Activated naive CD4-positive, alpha-beta T cell treated with anti-CD3 and anti-CD28 coated beads, Interleukin-2, amount 10 ng/mL, durations not matched to agents 7 days and 5 days (primary cell): ENCODE results near the gene UBE2V1.

Experiments used
- CTCF ChIA-PET: fragments of 350-600 bp; sonication (Branson Sonifier 250); formaldehyde crosslinking; loops from one replicate; lab custom pipeline; 2021; ENCODE audit warnings: antibody characterized with exemption; lab: Charles Lee
- DNase-seq: peaks from one replicate; pipeline ENCODE4 v3.0.0-alpha.2; 2020
- H3K27ac Mint-ChIP-seq: one replicate; pipeline ENCODE4 v1.8.0; 2021; ENCODE audit warnings: mild to moderate bottlenecking, moderate library complexity, mixed read lengths
- H3K27me3 Mint-ChIP-seq: one replicate; pipeline ENCODE4 v1.8.0; 2021; ENCODE audit warnings: mild to moderate bottlenecking, mixed read lengths
- H3K36me3 Mint-ChIP-seq: one replicate; pipeline ENCODE4 v1.8.0; 2021; ENCODE audit warnings: mixed read lengths
- H3K4me1 Mint-ChIP-seq: one replicate; pipeline ENCODE4 v1.8.0; 2021; ENCODE audit warnings: mixed read lengths
- H3K4me3 Mint-ChIP-seq: one replicate; pipeline ENCODE4 v1.8.0; 2021; ENCODE audit warnings: mild to moderate bottlenecking, moderate library complexity, mixed read lengths
- H3K9me3 Mint-ChIP-seq: one replicate; pipeline ENCODE4 v1.8.0; 2021; ENCODE audit warnings: mixed read lengths

UBE2V1 gene

DNA sequence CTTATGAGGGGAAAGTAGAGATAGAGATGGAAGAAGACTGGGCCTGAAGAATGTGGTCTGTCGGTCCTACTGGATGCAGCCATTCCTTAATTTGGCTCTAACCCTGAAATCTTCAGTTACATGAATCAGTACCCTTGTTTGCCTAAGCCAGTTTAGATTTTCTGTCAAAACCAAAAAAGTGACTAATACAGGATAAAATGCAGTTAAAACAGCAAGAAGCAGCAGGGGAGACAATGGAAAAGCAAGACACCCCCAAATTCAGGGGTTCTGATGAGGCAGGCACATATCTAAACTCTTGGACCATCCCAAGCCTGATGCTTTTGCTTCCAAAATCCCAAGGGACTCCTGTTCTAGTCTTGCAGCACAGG is 17.4 kb upstream of the UBE2V1 start:
- Mint-ChIP-seq H3K9me3 (no peaks in the 10 kb centered on the region), H3K36me3 (peaks cover 45% of the 10 kb centered on the region), H3K27ac (no peak overlapping the region), H3K27me3 (no peaks in the 10 kb centered on the region), H3K4me3 (no peak overlapping the region), H3K4me1 (peaks cover 8% of the 10 kb centered on the region)
- no peak for DNase-seq
- CTCF ChIA-PET, result no interaction called here

DNA sequence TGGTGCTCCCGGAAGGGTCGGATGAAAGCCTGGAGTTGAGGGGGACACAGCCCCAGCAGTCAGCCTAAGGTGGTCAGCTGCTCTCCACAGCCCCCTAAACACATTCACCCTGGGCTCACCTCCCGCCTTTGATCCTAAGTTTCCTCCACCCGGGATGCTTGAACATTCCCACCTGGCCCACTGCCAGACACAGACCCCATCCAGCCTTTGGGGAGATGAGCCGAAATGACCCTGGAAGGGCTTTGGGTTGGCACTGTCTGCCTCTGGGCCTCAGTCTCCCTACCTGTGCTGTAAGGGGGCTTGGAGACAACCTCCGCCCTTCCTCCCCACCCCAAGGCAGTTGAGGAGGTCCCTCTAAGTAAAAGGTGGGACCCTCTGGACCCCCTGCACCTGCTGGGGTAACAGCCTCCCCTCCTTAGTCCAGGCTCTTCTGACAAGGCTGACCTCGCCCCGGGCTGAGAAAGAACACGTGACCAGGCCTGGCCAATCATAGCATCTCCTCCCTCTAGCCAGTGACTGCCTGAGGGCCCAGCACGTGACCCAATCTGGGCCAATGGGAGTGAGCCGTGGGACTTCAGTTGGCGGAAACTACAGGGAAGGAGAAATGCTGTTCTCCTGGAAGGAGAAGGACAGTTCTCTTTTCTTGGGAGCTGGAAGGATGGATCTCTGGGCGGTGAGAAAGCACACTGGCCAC is 16.9 kb upstream of the UBE2V1 start:
- no peak for DNase-seq
- Mint-ChIP-seq H3K27me3 (no peaks in the 10 kb centered on the region), H3K4me3 (no peak overlapping the region), H3K9me3 (no peaks in the 10 kb centered on the region), H3K36me3 (peaks cover 51% of the 10 kb centered on the region), H3K27ac (no peak overlapping the region), H3K4me1 (peaks cover 8% of the 10 kb centered on the region)
- CTCF ChIA-PET, result no interaction called here

DNA sequence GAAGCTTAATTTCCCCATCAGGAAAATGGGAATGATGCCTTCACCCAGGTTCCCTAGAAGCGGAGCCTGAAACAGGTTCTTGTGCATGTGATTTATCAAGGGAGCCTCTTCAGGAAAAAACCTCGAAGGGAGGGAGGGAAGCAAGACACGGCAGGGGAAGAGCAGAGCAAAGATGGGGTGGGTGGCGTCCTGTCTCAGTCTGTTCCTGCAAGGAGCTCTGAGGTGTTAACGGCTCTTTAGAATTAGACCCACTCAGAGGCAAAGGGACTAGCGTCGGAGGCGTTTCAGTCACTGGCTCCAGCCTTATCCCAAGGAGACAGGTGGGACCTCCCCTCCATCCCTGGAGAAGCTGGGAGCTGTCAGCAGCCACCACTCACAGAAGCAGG is 15.6 kb upstream of the UBE2V1 start:
- Mint-ChIP-seq H3K27ac (no peak overlapping the region), H3K27me3 (no peaks in the 10 kb centered on the region), H3K4me1 (peaks cover 8% of the 10 kb centered on the region), H3K36me3 (peaks cover 63% of the 10 kb centered on the region), H3K9me3 (no peaks in the 10 kb centered on the region), H3K4me3 (no peak overlapping the region)
- no peak for DNase-seq
- CTCF ChIA-PET, result no interaction called here

DNA sequence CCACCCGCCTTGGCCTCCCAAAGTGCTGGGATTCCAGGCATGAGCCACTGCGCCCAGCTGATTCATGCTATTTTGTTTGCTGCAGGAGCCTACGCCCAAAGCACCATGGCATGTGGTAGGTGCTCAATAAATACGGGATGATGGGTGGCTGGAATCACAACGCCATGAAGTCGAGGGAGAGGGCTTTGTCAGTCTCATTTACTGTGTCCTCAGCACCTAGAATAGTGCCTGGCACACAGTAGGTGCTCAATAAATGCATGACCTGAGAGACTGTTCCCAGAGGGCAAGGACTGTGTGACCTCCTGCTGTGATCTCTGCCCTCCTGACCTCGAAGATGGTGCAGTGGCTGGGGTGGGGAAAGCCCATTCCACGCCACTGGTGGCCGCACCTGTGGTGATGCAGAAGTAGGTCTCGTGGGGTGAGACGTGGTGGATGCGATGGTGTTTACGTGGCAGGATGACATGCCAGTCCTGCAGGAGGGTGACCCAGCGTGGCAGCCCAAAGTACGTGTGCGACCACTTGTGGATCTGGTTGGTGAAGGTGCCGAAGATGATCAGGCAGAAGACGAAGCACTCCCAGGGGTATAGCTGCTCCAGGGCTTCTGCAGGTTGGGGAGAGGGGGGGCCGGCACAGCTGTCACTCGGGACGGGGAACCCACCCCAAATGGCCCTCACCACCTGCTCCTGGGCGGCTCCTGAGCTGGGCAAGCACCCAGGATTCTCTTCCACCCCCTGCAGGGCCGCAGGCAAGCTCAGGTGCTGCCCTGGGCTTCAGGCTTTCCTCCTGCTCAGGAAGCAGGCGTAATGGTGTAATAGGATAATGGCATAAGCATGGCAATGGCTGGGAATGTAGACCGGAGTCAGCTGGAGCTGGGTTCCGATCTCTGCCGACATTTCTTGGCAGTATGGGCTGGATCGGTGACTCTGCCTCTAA is 14.9 kb upstream of the UBE2V1 start:
- Mint-ChIP-seq H3K27me3 (no peaks in the 10 kb centered on the region), H3K9me3 (no peaks in the 10 kb centered on the region), H3K36me3 (peaks cover 65% of the 10 kb centered on the region), H3K27ac (no peak overlapping the region), H3K4me1 (peaks cover 8% of the 10 kb centered on the region), H3K4me3 (no peak overlapping the region)
- CTCF ChIA-PET, result interaction anchor here (0.6 kb wide), 1 partner anchor 686 kb away, joined by 3 read pairs; no protein-coding TSS in a partner anchor
- no peak for DNase-seq

DNA sequence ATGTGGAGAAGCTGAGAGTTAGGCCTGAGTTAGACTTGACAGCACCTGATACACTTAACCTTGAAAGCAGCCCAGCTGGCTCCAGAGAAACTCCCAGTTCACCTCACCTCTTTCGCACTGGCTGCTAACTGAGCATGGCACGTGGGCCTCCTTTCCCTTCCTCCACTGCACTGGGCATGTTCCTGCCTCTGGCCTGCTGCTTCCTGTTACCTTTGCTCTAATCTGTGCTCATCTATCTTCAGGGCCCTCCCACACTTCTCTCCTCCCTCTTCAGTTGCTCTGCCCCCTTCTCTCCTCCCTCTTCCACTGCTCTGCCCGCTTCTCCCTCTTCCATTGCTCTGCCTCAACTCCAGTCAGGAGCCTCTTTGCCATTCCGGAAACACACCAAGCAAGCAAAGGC is 13.7 kb upstream of the UBE2V1 start:
- CTCF ChIA-PET, result no interaction called here
- Mint-ChIP-seq H3K36me3 (peaks cover 66% of the 10 kb centered on the region), H3K27ac (peak overlapping the region; percentile 2), H3K27me3 (no peaks in the 10 kb centered on the region), H3K9me3 (no peaks in the 10 kb centered on the region), H3K4me1 (peaks cover 8% of the 10 kb centered on the region), H3K4me3 (no peak overlapping the region)
- no peak for DNase-seq

DNA sequence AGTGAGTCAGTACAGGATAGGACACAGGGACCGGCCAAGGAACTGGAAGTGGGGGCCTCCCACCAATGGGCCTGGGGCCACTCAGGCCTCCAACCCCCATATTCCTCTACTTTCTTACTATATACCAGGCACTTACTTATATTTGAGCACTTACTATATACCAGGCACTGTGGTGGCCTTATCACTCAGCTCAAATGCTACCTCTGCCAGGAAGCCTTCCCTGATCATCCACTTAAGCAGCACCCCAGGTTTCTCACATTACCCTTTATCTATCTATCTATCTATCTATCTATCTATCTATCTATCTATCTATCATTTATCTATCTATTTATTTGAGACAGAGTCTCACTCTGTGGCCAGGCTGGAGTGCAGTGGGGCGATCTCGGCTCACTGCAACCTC is 12.3 kb upstream of the UBE2V1 start:
- no peak overlapping the region for H3K27ac Mint-ChIP-seq
- no peaks in the 10 kb centered on the region for H3K9me3 Mint-ChIP-seq
- H3K4me1 Mint-ChIP-seq, result peaks cover 11% of the 10 kb centered on the region
- DNase-seq, result no peak
- CTCF ChIA-PET, result no interaction called here
- peaks cover 59% of the 10 kb centered on the region for H3K36me3 Mint-ChIP-seq
- no peak overlapping the region for H3K4me3 Mint-ChIP-seq
- no peaks in the 10 kb centered on the region for H3K27me3 Mint-ChIP-seq

DNA sequence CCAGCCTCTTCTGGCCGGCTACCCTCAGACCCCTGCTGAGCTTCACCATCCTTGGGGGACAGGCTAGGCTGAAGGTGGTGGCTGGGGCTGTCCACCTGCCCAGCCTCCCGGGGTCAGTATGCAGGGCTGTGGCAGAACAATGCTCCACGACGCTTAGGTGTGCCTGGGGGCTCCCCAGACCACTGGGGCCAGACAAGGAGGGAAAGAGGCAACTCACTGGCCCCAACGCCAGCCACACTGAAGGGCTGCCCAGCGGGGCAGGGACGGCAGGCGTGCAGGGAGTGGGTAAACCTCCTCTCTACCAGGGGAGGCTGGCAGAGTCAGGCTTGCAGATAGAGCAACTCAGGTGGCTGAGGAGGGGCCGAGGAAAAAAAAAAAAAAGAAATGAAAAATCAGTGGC is 11.5 kb upstream of the UBE2V1 start:
- no peaks in the 10 kb centered on the region for H3K9me3 Mint-ChIP-seq
- H3K27ac Mint-ChIP-seq, result no peak overlapping the region
- no peaks in the 10 kb centered on the region for H3K27me3 Mint-ChIP-seq
- peaks cover 11% of the 10 kb centered on the region for H3K4me1 Mint-ChIP-seq
- CTCF ChIA-PET, result interaction anchor here (0.7 to 6.9 kb wide), 2 partner anchors 45 to 53 kb away, joined by 5 to 143 read pairs; no protein-coding TSS in a partner anchor
- no peak for DNase-seq
- H3K36me3 Mint-ChIP-seq, result peaks cover 51% of the 10 kb centered on the region
- H3K4me3 Mint-ChIP-seq, result no peak overlapping the region

DNA sequence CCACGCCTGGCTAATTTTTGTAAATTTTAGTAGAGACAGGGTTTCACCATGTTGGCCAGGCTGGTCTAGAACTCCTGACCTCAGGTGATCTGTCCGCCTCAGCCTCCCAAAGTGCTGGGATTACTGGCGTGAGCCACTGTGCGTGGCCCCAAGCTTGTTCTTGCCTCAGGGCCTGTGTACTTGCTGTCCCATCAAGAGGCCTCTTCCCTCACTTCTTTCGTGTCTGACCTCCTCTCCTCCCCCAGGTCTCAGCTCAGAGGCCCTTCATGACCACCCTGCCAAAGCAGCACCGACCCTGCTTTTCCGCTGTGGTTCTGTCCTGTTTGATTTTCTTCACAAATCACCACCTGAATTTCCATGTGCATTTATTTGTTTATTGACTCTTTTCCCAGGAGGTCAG is 10.5 kb upstream of the UBE2V1 start:
- Mint-ChIP-seq H3K36me3 (peaks cover 47% of the 10 kb centered on the region), H3K27ac (no peak overlapping the region), H3K27me3 (no peaks in the 10 kb centered on the region), H3K4me1 (peaks cover 11% of the 10 kb centered on the region), H3K4me3 (no peak overlapping the region), H3K9me3 (no peaks in the 10 kb centered on the region)
- CTCF ChIA-PET, result interaction anchor here (0.8 to 6.9 kb wide), 3 partner anchors 29 to 52 kb away, joined by 4 to 143 read pairs (median 20); partner anchors contain the start of gene PEDS1
- no peak for DNase-seq

DNA sequence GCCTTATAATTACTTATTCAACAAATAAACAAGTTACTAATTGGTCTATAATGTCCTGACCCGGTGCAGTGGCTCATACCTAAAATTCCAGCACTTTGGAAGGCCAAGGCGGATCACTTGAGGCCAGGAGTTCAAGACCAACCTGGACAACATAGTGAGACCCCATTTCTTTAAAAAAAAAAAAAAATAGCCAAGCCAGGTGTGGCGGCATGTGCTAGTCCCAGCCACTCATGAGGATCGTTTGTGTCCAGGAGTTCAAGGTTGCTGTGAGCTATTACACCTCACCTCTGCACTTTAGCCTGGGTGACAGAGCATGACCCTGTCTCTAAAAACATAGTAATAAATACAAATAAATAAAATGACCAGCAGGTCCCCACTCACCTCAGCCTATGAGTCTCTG is 9.8 kb upstream of the UBE2V1 start:
- Mint-ChIP-seq H3K9me3 (no peaks in the 10 kb centered on the region), H3K4me1 (peaks cover 10% of the 10 kb centered on the region), H3K36me3 (peaks cover 41% of the 10 kb centered on the region), H3K27ac (no peak overlapping the region), H3K4me3 (no peak overlapping the region), H3K27me3 (no peaks in the 10 kb centered on the region)
- DNase-seq, result no peak
- CTCF ChIA-PET, result interaction anchor here (0.8 to 6.9 kb wide), 4 partner anchors 12 to 51 kb away, joined by 4 to 143 read pairs (median 14); partner anchors contain the start of gene PEDS1

DNA sequence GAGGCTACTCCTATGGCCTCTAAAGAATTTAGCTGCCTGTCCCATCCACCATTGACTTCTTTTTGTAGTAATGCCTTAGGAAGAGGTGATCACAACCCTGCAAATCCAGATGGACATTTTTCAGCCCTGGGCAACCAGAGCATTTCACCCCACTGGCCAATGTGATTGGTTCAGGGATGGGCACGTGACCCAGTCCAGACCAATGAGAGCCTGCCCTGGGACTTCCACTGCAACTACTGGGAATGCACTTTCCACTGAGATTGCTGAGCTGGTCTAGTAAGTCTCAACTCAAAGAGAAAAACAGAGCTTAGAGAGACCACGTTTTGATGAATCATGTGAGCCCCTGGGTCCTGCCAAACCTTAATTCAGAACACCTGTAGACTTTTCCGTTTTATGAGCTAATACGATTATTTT is 8.9 kb upstream of the UBE2V1 start:
- Mint-ChIP-seq H3K36me3 (peaks cover 37% of the 10 kb centered on the region), H3K9me3 (no peaks in the 10 kb centered on the region), H3K27me3 (no peaks in the 10 kb centered on the region), H3K4me1 (peaks cover 9% of the 10 kb centered on the region), H3K4me3 (no peak overlapping the region), H3K27ac (no peak overlapping the region)
- CTCF ChIA-PET, result interaction anchor here (0.9 to 6.9 kb wide), 6 partner anchors 13 to 143 kb away, joined by 3 to 143 read pairs (median 14); partner anchors contain the start of gene PEDS1
- no peak for DNase-seq

DNA sequence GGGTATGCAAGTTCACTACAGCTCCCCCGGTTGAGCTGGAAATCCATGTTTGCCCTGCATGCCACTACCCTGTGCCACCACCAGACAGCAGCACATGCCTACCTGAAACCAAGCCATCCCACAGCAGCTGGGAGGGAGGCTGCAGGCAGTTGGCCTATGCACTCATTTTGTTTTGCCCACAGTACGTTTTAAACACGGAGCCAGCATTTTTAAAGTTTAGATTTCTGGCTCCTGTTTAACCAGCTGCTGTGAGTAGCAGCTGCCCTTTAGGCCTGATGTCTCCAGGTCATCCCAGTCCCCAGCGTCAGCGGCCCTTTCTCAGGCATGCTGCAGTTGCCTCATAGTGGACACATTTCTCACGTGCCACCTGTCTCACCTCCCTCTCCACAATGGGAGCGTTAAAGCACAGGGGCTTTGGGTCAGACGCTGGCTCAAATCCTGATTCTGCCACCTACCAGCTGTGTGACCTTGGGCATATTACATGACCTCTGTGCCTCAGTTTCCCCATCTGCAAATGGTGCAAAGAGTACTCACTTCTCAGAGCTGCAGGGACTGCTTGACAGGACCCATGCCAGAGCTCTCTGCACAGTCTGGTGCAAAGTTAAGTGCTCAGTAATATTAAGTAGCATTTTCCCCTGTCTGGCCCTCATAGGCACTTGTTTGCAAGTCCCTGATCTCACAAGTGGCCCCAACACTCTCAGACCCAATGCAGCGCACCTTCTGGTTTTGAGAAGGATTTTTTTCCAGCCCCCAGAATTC is 8.2 kb upstream of the UBE2V1 start:
- Mint-ChIP-seq H3K4me3 (no peak overlapping the region), H3K9me3 (no peaks in the 10 kb centered on the region), H3K4me1 (peaks cover 10% of the 10 kb centered on the region), H3K27me3 (no peaks in the 10 kb centered on the region), H3K36me3 (peaks cover 32% of the 10 kb centered on the region), H3K27ac (peak overlapping the region; percentile 49)
- CTCF ChIA-PET, result interaction anchor here (0.5 to 6.9 kb wide), 16 partner anchors 13 to 344 kb away, joined by 3 to 143 read pairs (median 4); partner anchors contain the start of gene PEDS1
- peak; percentile 77 for DNase-seq

DNA sequence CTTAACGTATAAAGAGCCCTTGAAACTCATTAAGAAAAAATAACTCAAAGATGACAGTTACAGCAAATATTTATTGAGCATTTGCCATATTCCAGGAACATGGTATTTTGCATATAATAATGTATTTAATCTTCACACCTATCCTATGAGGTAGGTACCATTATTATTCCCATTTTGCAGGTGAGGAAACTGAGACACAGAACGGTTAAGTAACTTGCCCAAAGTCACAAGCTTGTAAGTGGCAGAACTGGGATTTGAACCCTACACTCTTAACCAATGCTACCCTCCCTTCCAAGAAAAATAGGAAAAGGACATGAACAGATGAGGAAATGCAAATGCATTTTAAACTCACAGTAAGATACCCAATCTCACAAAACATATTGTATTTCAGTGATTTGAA is 5.3 kb upstream of the UBE2V1 start:
- Mint-ChIP-seq H3K4me3 (no peak overlapping the region), H3K27ac (no peak overlapping the region), H3K9me3 (no peaks in the 10 kb centered on the region), H3K27me3 (no peaks in the 10 kb centered on the region), H3K36me3 (peaks cover 10% of the 10 kb centered on the region), H3K4me1 (peaks cover 36% of the 10 kb centered on the region)
- DNase-seq, result no peak
- CTCF ChIA-PET, result interaction anchor here (0.9 to 6.9 kb wide), 3 partner anchors 34 to 139 kb away, joined by 4 to 143 read pairs (median 7); no protein-coding TSS in a partner anchor

DNA sequence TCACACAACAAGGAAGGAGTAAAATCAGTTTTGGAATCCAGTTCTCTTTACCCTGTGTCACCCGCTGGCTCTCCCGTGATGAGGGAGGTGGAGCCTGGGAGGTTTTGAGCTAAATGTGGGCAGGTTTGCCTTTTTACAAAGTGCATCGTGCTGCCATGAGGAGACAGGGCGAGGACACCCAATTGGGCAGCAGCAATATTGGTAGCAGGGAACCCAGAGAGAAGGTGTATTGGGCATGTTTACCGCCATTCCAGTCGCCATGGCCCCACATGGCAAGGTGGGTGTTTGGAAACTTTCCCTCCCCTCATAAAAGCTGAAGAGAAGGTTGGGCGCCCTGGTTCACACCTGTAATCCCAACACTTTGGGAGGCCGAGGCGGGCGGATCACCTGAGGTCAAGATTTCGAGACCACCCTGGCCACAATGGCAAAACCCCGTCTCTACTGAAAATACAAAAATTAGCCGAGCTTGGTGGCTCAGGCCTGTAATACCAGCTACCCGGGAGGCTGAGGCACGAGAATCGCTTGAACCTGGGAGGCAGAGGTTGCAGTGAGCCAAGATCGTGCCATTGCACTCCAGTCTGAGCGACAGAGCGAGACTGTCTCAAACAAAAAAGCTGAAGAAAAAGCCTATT is 3.5 kb upstream of the UBE2V1 start:
- CTCF ChIA-PET, result interaction anchor here (1.0 to 2.6 kb wide), 9 partner anchors 22 to 138 kb away, joined by 3 to 16 read pairs (median 7); partner anchors contain the start of gene PEDS1
- DNase-seq, result no peak
- H3K4me3 Mint-ChIP-seq, result peak overlapping the region; percentile 83
- no peaks in the 10 kb centered on the region for H3K27me3 Mint-ChIP-seq
- H3K4me1 Mint-ChIP-seq, result peaks cover 49% of the 10 kb centered on the region
- H3K9me3 Mint-ChIP-seq, result no peaks in the 10 kb centered on the region
- H3K27ac Mint-ChIP-seq, result peak overlapping the region; percentile 87
- H3K36me3 Mint-ChIP-seq, result peaks cover 14% of the 10 kb centered on the region
